Measurements from ENCODE around the gene CAB39L. TPM values are rescaled to one million over a fixed set of nuclear protein-coding genes. Genes with fewer than 3 reads are reported as not detected.

Gene CAB39L
- total RNA-seq, 1 experiment from 2014 or later: 6.6 TPM

- Histone ChIP-seq H3K36me3 (ENCODE audit: control insufficient read depth, insufficient read depth, low read length) (no peaks in the 10 kb centered on the region), H3K4me3 (ENCODE audit: low read depth in 2 of 2, low read length in 2 of 2) (no peak overlapping the region), H3K9me3 (ENCODE audit: control insufficient read depth, insufficient read depth, low read depth, low read length) (no peaks in the 10 kb centered on the region), H3K27me3 (ENCODE audit: control insufficient read depth, insufficient read depth, low read length) (no peaks in the 10 kb centered on the region), H3K4me1 (ENCODE audit: control insufficient read depth, insufficient read depth, low read length) (no peaks in the 10 kb centered on the region), H3K27ac (ENCODE audit: low read length) (no peak overlapping the region)
- no TSS peak for BruUV-seq (replicated peaks)
- DNase-seq (ENCODE audit: low read depth, low spot score) (no peak), ATAC-seq (no peak)
- POLR2A ChIA-PET: no interaction called here
- TF ChIP-seq REST (IDR thresholded peaks at IDR 0.05; ENCODE audit: insufficient read depth in 1 of 2, low read depth in 2 of 2, low read length in 1 of 2): no peak
- TF ChIP-seq POLR2AphosphoS5 (IDR thresholded peaks at IDR 0.05; ENCODE audit: low read depth, low read length): no peak
- TF ChIP-seq SIN3A (IDR thresholded peaks at IDR 0.05; ENCODE audit: borderline replicate concordance, insufficient read depth, low read depth, low read length): no peak
- no peak for TF ChIP-seq TCF7L2 (IDR thresholded peaks at IDR 0.05; ENCODE audit: low read depth, low read length)
- no peak for TF ChIP-seq CTCF (IDR thresholded peaks at IDR 0.05)
- intact Hi-C loops (cut with micrococcal nuclease; ENCODE audit: unreplicated experiment) (no loop called here), in situ Hi-C loops (cut with HindIII; ENCODE audit: low pct_unique_long_range_greater_than_20kb, low sequenced_read_pairs) (no loop called here)
- CTCF ChIA-PET: no interaction called here
Observed at GRCh38 chr13:49366841-49367240, 77.0 kb downstream of the CAB39L start.

GRCh38 chr13:49357694-49358093, 86.2 kb downstream of the CAB39L start:
- POLR2A ChIA-PET: no interaction called here
- Histone ChIP-seq H3K4me1 (ENCODE audit: control insufficient read depth, insufficient read depth, low read length) (no peaks in the 10 kb centered on the region), H3K4me3 (ENCODE audit: low read depth in 2 of 2, low read length in 2 of 2) (no peak overlapping the region), H3K27ac (ENCODE audit: low read length) (no peak overlapping the region), H3K9me3 (ENCODE audit: control insufficient read depth, insufficient read depth, low read depth, low read length) (no peaks in the 10 kb centered on the region), H3K27me3 (ENCODE audit: control insufficient read depth, insufficient read depth, low read length) (no peaks in the 10 kb centered on the region), H3K36me3 (ENCODE audit: control insufficient read depth, insufficient read depth, low read length) (no peaks in the 10 kb centered on the region)
- CTCF ChIA-PET: no interaction called here
- no peak for TF ChIP-seq CTCF (IDR thresholded peaks at IDR 0.05)
- TF ChIP-seq REST (IDR thresholded peaks at IDR 0.05; ENCODE audit: insufficient read depth in 1 of 2, low read depth in 2 of 2, low read length in 1 of 2): no peak
- TF ChIP-seq SIN3A (IDR thresholded peaks at IDR 0.05; ENCODE audit: borderline replicate concordance, insufficient read depth, low read depth, low read length): no peak
- no peak for TF ChIP-seq TCF7L2 (IDR thresholded peaks at IDR 0.05; ENCODE audit: low read depth, low read length)
- no peak for TF ChIP-seq POLR2AphosphoS5 (IDR thresholded peaks at IDR 0.05; ENCODE audit: low read depth, low read length)
- DNase-seq (ENCODE audit: low read depth, low spot score) (no peak), ATAC-seq (no peak)
- intact Hi-C loops (cut with micrococcal nuclease; ENCODE audit: unreplicated experiment): no loop called here
- in situ Hi-C loops (cut with HindIII; ENCODE audit: low pct_unique_long_range_greater_than_20kb, low sequenced_read_pairs): no loop called here
- no TSS peak for BruUV-seq (replicated peaks)

Measured in Panc1 (cell line).